IMR-90 (cell line): ENCODE data around the gene SCYGR6. TPM values are rescaled to one million over a fixed set of nuclear protein-coding genes. Genes with fewer than 3 reads are reported as not detected.
A peak's percentile ranks its signal among the peaks of the same experiment; 100 is the strongest.

Experiments used
- ATAC-seq: fragments of 200-7000 bp; cut with Tn5 transposase; 2 replicates; pipeline ENCODE4 v1.9.1; 2020; ENCODE audit warnings: low read depth, mild to moderate bottlenecking, moderate library complexity
- BruUV-seq: library from RNA; stranded (reverse); fragments of 400-500 nt; replicated peaks from 2 replicates; lab custom pipeline; 2021; lab: Mats Ljungman, UMichigan
- CTCF ChIA-PET: fragments of 300-600 bp; formaldehyde crosslinking; extraction: SDS; loops from one replicate; lab custom pipeline; 2021; ENCODE audit warnings: antibody characterized with exemption; lab: Yijun Ruan, JAX
- POLR2A ChIA-PET: fragments of 300-600 bp; sonication (Branson Sonifier 250); formaldehyde crosslinking; loops from one replicate; lab custom pipeline; 2022; ENCODE audit warnings: antibody characterized with exemption; ENCODE audit not compliant: unreplicated experiment; lab: Charles Lee
- DNase-seq: peaks from one replicate; pipeline ENCODE4 v3.0.0; 2013
- H2AFZ ChIP-seq: replicated peaks from 2 replicates; pipeline ENCODE3; 2013; ENCODE audit warnings: low read length, mild to moderate bottlenecking; ENCODE audit not compliant: poor library complexity
- H2AK5ac ChIP-seq: 2 replicates; pipeline ENCODE4 v1.6.1; 2013; ENCODE audit warnings: low read depth, low read length, inconsistent platforms
- H2AK9ac ChIP-seq: replicated peaks from 2 replicates; pipeline ENCODE3; 2013; ENCODE audit warnings: mild to moderate bottlenecking, low read depth, low read length, moderate library complexity; ENCODE audit not compliant: poor library complexity
- H2BK120ac ChIP-seq: 2 replicates; pipeline ENCODE4 v1.6.1; 2013; ENCODE audit warnings: low read depth, low read length, inconsistent platforms
- H2BK15ac ChIP-seq: 3 replicates; pipeline ENCODE4 v1.6.1; 2013; ENCODE audit warnings: low read depth, low read length, inconsistent platforms
- H2BK20ac ChIP-seq: 2 replicates; pipeline ENCODE4 v1.6.1; 2013; ENCODE audit warnings: low read depth, mild to moderate bottlenecking, inconsistent platforms, low read length, moderate library complexity
- H2BK5ac ChIP-seq: 2 replicates; pipeline ENCODE4 v1.6.1; 2013; ENCODE audit warnings: mild to moderate bottlenecking, low read depth, low read length, inconsistent platforms; ENCODE audit not compliant: poor library complexity, severe bottlenecking
- H3K14ac ChIP-seq: replicated peaks from 2 replicates; pipeline ENCODE4 v1.6.1; 2013; ENCODE audit warnings: low read depth, low read length, inconsistent platforms
- H3K18ac ChIP-seq: 2 replicates; pipeline ENCODE4 v1.6.1; 2013; ENCODE audit warnings: low read depth, low read length, control low read depth
- H3K23ac ChIP-seq: 2 replicates; pipeline ENCODE4 v1.6.1; 2013; ENCODE audit warnings: low read depth, low read length, inconsistent platforms
- H3K27ac ChIP-seq: 2 replicates; pipeline ENCODE4 v1.5.1; 2013; ENCODE audit warnings: mild to moderate bottlenecking, control low read depth, low read length; ENCODE audit not compliant: insufficient read depth
- H3K27me3 ChIP-seq: 2 replicates; pipeline ENCODE4 v1.6.1; 2013; ENCODE audit warnings: low read length; ENCODE audit not compliant: control insufficient read depth, insufficient read depth
- H3K36me3 ChIP-seq: 2 replicates; pipeline ENCODE4 v1.6.1; 2013; ENCODE audit warnings: low read length, mixed read lengths; ENCODE audit not compliant: control insufficient read depth, insufficient read depth
- H3K4ac ChIP-seq: 2 replicates; pipeline ENCODE4 v1.6.1; 2013; ENCODE audit warnings: low read depth, low read length, inconsistent platforms
- H3K4me1 ChIP-seq: 2 replicates; pipeline ENCODE4 v1.6.1; 2013; ENCODE audit warnings: low read length, mixed read lengths; ENCODE audit not compliant: control insufficient read depth, insufficient read depth
- H3K4me2 ChIP-seq: 2 replicates; pipeline ENCODE4 v1.6.1; 2013; ENCODE audit warnings: low read depth, mild to moderate bottlenecking, control low read depth, low read length, moderate library complexity
- H3K4me3 ChIP-seq: 2 replicates; pipeline ENCODE4 v1.5.1; 2013; ENCODE audit warnings: low read depth, mild to moderate bottlenecking, control low read depth, low read length, moderate library complexity; ENCODE audit not compliant: insufficient read depth
- H3K56ac ChIP-seq: 2 replicates; pipeline ENCODE4 v1.6.1; 2013; ENCODE audit warnings: low read length, inconsistent platforms; ENCODE audit not compliant: insufficient read depth; ENCODE audit errors: extremely low read depth
- H3K79me1 ChIP-seq, 2 experiments: 2 replicates each; pipeline ENCODE4 v1.6.1; 2013; ENCODE audit warnings: low read length in 2 of 2, inconsistent platforms in 1 of 2, low read depth in 1 of 2
- H3K9ac ChIP-seq: 2 replicates; pipeline ENCODE4 v1.6.1; 2013; ENCODE audit warnings: low read depth, low read length, control low read depth
- H3K9me1 ChIP-seq: 2 replicates; pipeline ENCODE4 v1.6.1; 2013; ENCODE audit warnings: low read length, inconsistent platforms; ENCODE audit not compliant: insufficient read depth
- H3K9me3 ChIP-seq: 2 replicates; pipeline ENCODE4 v1.6.1; 2013; ENCODE audit warnings: low read length; ENCODE audit not compliant: control insufficient read depth, insufficient read depth
- H4K20me1 ChIP-seq: 2 replicates; pipeline ENCODE4 v1.6.1; 2013; ENCODE audit warnings: low read length, inconsistent platforms; ENCODE audit not compliant: insufficient read depth
- H4K5ac ChIP-seq: 2 replicates; pipeline ENCODE4 v1.6.1; 2013; ENCODE audit warnings: mild to moderate bottlenecking, low read depth, low read length, control low read depth
- H4K8ac ChIP-seq, 2 experiments: 2 replicates each; pipeline ENCODE4 v1.6.1; 2013; ENCODE audit warnings: low read depth in 2 of 2, low read length in 2 of 2, control low read depth in 1 of 2, inconsistent platforms in 1 of 2
- H4K91ac ChIP-seq: 2 replicates; pipeline ENCODE4 v1.6.1; 2013; ENCODE audit warnings: low read depth, low read length, inconsistent platforms; ENCODE audit not compliant: insufficient read depth
- CEBPB ChIP-seq: IDR thresholded peaks from 2 replicates; pipeline ENCODE4 v1.6.1; 2012; ENCODE audit warnings: low read depth, low read length, improper control_type of control experiment
- CHD1 ChIP-seq: IDR thresholded peaks from 2 replicates; pipeline ENCODE4 v1.6.1; 2012; ENCODE audit warnings: low read depth, low read length, improper control_type of control experiment
- FOS ChIP-seq: fragments of 150-350 bp; IDR thresholded peaks from 2 replicates; pipeline ENCODE4 v1.6.1; 2016; ENCODE audit warnings: low read depth, low read length
- MAFK ChIP-seq: IDR thresholded peaks from 2 replicates; pipeline ENCODE4 v1.6.1; 2012; ENCODE audit warnings: low read depth, low read length, improper control_type of control experiment
- MAZ ChIP-seq: IDR thresholded peaks from 2 replicates; pipeline ENCODE4 v1.6.1; 2012; ENCODE audit warnings: low read depth, mild to moderate bottlenecking, low read length, improper control_type of control experiment, moderate library complexity, borderline replicate concordance
- MXI1 ChIP-seq: IDR thresholded peaks from 2 replicates; pipeline ENCODE4 v1.6.1; 2012; ENCODE audit warnings: low read depth, mild to moderate bottlenecking, low read length, moderate library complexity, borderline replicate concordance
- NFE2L2 ChIP-seq: fragments of 150-350 bp; IDR thresholded peaks from 2 replicates; pipeline ENCODE4 v1.6.1; 2016; ENCODE audit warnings: low read depth, mild to moderate bottlenecking, low read length
- POLR2A ChIP-seq: IDR thresholded peaks from 2 replicates; pipeline ENCODE4 v1.6.1; 2012; ENCODE audit warnings: mild to moderate bottlenecking, low read depth, low read length
- RAD21 ChIP-seq: IDR thresholded peaks from 2 replicates; pipeline ENCODE4 v1.6.1; 2012; ENCODE audit warnings: low read length, improper control_type of control experiment
- WGBS, 2 experiments: methylation state at CpG; one replicate each; pipeline versions ENCODE4 v1.1.5 to v1.1.7; 2013; ENCODE audit warnings: missing lambda C conversion rate in 2 of 2; ENCODE audit not compliant: insufficient read length in 1 of 2; ENCODE audit errors: extremely low coverage in 2 of 2; 5-methylcytosine and 5-hydroxymethylcytosine counted together
- dilution Hi-C: fragments of 300-500 bp; cut with HindIII; formaldehyde crosslinking; loops from one replicate; pipeline ENCODE4 v1.14.3; 2018; ENCODE audit warnings: low sequenced_read_pairs; ENCODE audit not compliant: unreplicated experiment
- in situ Hi-C: fragments of 300-500 bp; cut with MboI; formaldehyde crosslinking; loops from 3 replicates; pipeline ENCODE4 v1.14.3; 2019; ENCODE audit warnings: low sequenced_read_pairs, inconsistent platforms, mixed read lengths
- intact Hi-C: fragments of 100-400 bp; cut with micrococcal nuclease; formaldehyde crosslinking; loops from 2 replicates; pipeline ENCODE4 v1.10.0; 2022
- polyA plus RNA-seq, 3 experiments: library from polyadenylated mRNA; depleted of rRNA; stranded (reverse); fragments of >200 nt; gene quantifications; 2 replicates each; pipeline ENCODE4 v1.2.3, GENCODE V29; 2012; ENCODE audit warnings: low replicate concordance in 1 of 3
- total RNA-seq: library from RNA; depleted of rRNA; stranded (reverse); fragments of >200 nt; gene quantifications from 2 replicates; pipeline ENCODE4 v1.2.3, GENCODE V29; 2012
- TF ChIP-seq, protein P1 (sequence below): fragments of 150-350 bp; IDR thresholded peaks from 2 replicates; pipeline ENCODE4 v1.6.1; 2016; ENCODE audit warnings: low read depth, mild to moderate bottlenecking, low read length, moderate library complexity, borderline replicate concordance
- TF ChIP-seq, protein P2 (sequence below): fragments of 150-350 bp; IDR thresholded peaks from 2 replicates; pipeline ENCODE4 v1.6.1; 2017; ENCODE audit warnings: mild to moderate bottlenecking, antibody characterized with exemption, low read length, low read depth
- TF ChIP-seq, protein P3 (sequence below): conservative IDR thresholded peaks from 2 replicates; pipeline ENCODE4 v1.5.1; 2012; ENCODE audit warnings: mild to moderate bottlenecking, low read depth, low read length, improper control_type of control experiment

The SCYGR6 gene
- total and polyA plus RNA-seq, 2 of the 4 experiments (the other 2 are of a cell fraction) = not detected

DNA sequence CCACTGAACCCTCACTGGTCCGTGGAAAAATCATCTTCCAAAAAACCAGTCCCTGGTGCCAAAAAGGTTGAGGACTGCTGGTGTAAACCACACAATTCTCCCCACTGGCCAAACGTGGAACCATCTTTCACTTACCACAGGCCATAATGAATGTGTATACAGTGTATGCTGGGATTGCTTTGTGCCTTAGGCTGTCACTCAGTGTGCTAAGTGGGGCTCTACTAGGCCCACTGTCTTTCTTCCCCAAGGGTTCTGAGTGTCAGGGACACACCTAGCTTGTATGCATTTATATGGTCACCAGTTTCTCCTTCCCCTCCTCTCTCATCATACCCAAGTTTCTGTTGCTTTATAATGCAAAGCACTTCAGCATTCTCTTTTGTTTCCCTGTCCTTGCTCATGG lies 48.4 kb upstream of the SCYGR6 start:
- H3K79me1 ChIP-seq = no peaks in the 10 kb centered on the region
- H2AK5ac ChIP-seq = no peak overlapping the region
- no TSS peak for BruUV-seq
- no peaks in the 10 kb centered on the region for H3K27me3 ChIP-seq
- H2BK15ac ChIP-seq = no peak overlapping the region
- H4K5ac ChIP-seq = no peak overlapping the region
- no peak overlapping the region for H2AFZ ChIP-seq
- no CpG with 5 or more reads among the region's 2 CpGs for WGBS, 2 experiments
- ChIA-PET POLR2A (no interaction called here), CTCF (no interaction called here)
- H3K4me1 ChIP-seq = no peaks in the 10 kb centered on the region
- H3K9me3 ChIP-seq = no peaks in the 10 kb centered on the region
- H4K20me1 ChIP-seq = no peaks in the 10 kb centered on the region
- dilution Hi-C loops (no loop called here), intact Hi-C loops (no loop called here), in situ Hi-C loops (no loop called here)
- no peak overlapping the region for H3K27ac ChIP-seq
- H3K14ac ChIP-seq = no peak overlapping the region
- no peak overlapping the region for H4K91ac ChIP-seq
- H3K18ac ChIP-seq = no peak overlapping the region
- H3K23ac ChIP-seq = no peak overlapping the region
- H2BK5ac ChIP-seq = no peak overlapping the region
- H3K4ac ChIP-seq = no peak overlapping the region
- H2BK120ac ChIP-seq = no peak overlapping the region
- H3K9ac ChIP-seq = no peak overlapping the region
- H3K4me3 ChIP-seq = no peak overlapping the region
- TF ChIP-seq FOS (no peak), POLR2A (no peak), CHD1 (no peak), MAZ (no peak), MAFK (no peak), MXI1 (no peak), CEBPB (no peak), NFE2L2 (no peak), RAD21 (no peak)
- TF ChIP-seq, protein P1, sequence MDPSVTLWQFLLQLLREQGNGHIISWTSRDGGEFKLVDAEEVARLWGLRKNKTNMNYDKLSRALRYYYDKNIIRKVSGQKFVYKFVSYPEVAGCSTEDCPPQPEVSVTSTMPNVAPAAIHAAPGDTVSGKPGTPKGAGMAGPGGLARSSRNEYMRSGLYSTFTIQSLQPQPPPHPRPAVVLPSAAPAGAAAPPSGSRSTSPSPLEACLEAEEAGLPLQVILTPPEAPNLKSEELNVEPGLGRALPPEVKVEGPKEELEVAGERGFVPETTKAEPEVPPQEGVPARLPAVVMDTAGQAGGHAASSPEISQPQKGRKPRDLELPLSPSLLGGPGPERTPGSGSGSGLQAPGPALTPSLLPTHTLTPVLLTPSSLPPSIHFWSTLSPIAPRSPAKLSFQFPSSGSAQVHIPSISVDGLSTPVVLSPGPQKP = no peak
- TF ChIP-seq, protein P2, sequence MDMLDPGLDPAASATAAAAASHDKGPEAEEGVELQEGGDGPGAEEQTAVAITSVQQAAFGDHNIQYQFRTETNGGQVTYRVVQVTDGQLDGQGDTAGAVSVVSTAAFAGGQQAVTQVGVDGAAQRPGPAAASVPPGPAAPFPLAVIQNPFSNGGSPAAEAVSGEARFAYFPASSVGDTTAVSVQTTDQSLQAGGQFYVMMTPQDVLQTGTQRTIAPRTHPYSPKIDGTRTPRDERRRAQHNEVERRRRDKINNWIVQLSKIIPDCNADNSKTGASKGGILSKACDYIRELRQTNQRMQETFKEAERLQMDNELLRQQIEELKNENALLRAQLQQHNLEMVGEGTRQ = no peak
- TF ChIP-seq, protein P3, sequence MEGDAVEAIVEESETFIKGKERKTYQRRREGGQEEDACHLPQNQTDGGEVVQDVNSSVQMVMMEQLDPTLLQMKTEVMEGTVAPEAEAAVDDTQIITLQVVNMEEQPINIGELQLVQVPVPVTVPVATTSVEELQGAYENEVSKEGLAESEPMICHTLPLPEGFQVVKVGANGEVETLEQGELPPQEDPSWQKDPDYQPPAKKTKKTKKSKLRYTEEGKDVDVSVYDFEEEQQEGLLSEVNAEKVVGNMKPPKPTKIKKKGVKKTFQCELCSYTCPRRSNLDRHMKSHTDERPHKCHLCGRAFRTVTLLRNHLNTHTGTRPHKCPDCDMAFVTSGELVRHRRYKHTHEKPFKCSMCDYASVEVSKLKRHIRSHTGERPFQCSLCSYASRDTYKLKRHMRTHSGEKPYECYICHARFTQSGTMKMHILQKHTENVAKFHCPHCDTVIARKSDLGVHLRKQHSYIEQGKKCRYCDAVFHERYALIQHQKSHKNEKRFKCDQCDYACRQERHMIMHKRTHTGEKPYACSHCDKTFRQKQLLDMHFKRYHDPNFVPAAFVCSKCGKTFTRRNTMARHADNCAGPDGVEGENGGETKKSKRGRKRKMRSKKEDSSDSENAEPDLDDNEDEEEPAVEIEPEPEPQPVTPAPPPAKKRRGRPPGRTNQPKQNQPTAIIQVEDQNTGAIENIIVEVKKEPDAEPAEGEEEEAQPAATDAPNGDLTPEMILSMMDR = no peak
- no peak for ATAC-seq
- no peak for DNase-seq
- H3K36me3 ChIP-seq = no peaks in the 10 kb centered on the region
- 0 out of 2 replicates have a peak, but pooled peaks cover 3% of the 10 kb centered on the region for H3K9me1 ChIP-seq
- H3K4me2 ChIP-seq = no peak overlapping the region
- no peak overlapping the region for H4K8ac ChIP-seq
- no peak overlapping the region for H2BK20ac ChIP-seq
- H3K56ac ChIP-seq = no peak overlapping the region
- peak overlapping the region; percentile 23 for H2AK9ac ChIP-seq
